Epithelial cell of proximal tubule (primary cell): ENCODE data around the gene HTR4. TPM values are rescaled to one million over a fixed set of nuclear protein-coding genes. Genes with fewer than 3 reads are reported as not detected.

ENCODE experiments used
- DNase-seq: peaks from one replicate; pipeline ENCODE4 v3.0.0-alpha.2; 2011; ENCODE audit warnings: low read depth
- H3K4me3 ChIP-seq: 2 replicates; pipeline ENCODE4 v1.5.1; 2011; ENCODE audit warnings: low read depth, mild to moderate bottlenecking, low read length
- CTCF ChIP-seq: conservative IDR thresholded peaks from 2 replicates; pipeline ENCODE4 v1.5.1; 2012; ENCODE audit warnings: low read depth, mild to moderate bottlenecking, low read length
- total RNA-seq: library from RNA; depleted of rRNA; stranded (reverse); fragments of >200 nt; gene quantifications from 2 replicates; pipeline ENCODE4 v1.2.3, GENCODE V29; 2015

Gene HTR4
- total RNA-seq, 1 donor from 2014 or later: not detected

- no peak overlapping the region for H3K4me3 ChIP-seq
- no peak for DNase-seq
- TF ChIP-seq CTCF: peak; percentile 68
Observed at GRCh38 chr5:148457183-148457620, 197.1 kb downstream of the HTR4 start.

DNA sequence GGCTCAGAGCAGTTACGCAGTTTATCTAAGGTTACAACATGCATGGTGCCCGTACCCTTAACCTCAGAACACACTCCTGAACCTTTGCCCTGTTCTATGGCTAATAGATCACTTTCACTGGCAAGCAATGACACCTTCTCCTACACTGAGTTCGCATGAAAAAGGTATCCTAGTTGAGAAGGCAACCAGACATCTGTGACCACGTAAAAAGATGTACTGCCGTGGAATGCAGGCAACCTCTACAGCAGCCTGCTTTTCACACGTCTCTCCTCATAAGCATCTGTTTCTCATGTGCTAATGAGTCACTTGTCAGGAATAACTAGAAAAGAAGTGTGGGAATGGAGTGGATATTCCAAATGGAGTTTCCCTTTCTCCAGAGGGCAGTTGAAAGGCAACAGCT, 199.1 kb downstream of the HTR4 start:
- peak; percentile 89 for DNase-seq
- TF ChIP-seq CTCF: no peak

GRCh38 chr5:148454576-148454975, 199.8 kb downstream of the HTR4 start:
- no peak for DNase-seq
- no peak overlapping the region for H3K4me3 ChIP-seq
- no peak for TF ChIP-seq CTCF

More for the DNA sequence above, 199.1 kb downstream of the HTR4 start:
- H3K4me3 ChIP-seq: no peak overlapping the region

DNA sequence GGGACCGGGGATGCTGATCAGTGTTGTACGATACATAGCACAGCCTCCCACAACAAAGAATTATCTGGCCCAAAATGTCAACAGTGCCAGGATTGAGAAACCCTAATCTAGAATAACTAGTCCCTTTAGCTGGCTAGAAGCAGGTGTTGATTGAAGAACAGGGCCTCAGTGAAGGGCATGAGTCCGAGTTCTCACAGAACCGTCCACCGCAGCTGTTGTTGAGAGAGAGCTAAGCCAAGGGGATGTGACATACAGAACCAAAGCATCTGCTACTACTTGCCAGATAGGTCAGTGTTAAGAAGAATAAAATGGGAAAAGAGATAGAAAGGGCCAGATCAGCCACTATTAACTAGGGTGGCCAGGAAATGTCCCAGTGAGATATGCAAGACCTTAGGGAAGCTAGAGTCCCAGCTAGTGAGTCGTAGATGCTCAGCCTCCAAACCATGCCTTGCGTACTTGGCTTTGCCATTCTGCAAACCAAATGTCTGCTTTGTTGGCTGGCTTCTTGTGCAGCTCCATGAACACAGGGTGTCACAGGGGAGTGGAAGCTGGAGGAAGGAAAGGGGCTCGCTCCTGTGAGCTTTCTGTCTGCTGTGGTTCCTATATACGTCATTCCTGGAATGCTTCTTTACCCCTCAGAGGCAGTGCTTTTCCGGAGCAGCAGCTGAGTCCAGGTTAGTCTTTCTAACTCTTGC, 201.7 kb downstream of the HTR4 start:
- H3K4me3 ChIP-seq: no peak overlapping the region
- no peak for TF ChIP-seq CTCF
- DNase-seq: no peak

- TF ChIP-seq CTCF: no peak
- H3K4me3 ChIP-seq: no peak overlapping the region
- peak; percentile 75 for DNase-seq
Observed at GRCh38 chr5:148446611-148447010, 207.7 kb downstream of the HTR4 start.

DNA sequence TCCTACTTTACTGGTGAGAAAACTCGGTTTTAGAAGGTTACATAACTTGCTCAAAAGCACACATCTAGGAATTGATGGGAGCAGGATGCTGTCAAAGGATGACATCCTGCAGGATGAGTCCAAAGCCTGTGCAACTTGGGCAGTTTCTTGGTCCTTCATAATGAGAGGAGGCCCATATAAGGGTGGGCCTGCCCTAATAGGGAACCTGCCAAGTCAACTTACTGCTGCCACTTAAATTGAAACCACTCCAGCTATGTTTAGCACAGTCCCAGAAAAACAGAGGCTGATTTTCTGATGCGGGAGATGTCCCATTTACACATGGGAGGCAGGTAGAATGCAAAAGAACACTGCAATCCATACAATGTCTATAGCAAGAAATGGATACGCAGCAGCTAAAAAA, 208.7 kb downstream of the HTR4 start:
- H3K4me3 ChIP-seq: no peak overlapping the region
- DNase-seq: no peak
- no peak for TF ChIP-seq CTCF

DNA sequence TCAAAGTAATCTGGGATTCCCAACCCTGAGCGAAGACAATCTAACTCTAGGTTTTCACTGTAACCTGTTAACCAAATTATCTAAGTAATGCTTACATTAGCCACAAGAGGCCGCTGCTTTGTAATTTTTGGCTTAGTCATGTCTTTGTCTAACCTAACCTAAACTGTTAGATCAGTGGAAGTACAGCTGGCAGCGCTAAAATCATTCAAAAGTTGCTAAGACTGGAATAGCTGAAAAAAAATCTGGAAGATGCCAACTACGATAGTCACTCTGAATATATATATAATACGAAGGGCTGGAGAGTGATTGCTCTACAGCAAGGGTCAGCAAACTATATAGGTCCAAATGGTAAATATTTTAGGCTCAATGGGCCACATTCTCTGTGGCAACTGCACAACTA, 210.3 kb downstream of the HTR4 start:
- no peak for DNase-seq
- peak; percentile 72 for TF ChIP-seq CTCF
- no peak overlapping the region for H3K4me3 ChIP-seq
